Sigmoid colon (tissue), 4 donors: ENCODE results near the gene ABCC8.

Experiments used
- CTCF ChIP-seq, 4 experiments: fragments of 450-650 bp in 3 of 4; fragments of 200-600 bp in 1 of 4; IDR thresholded peaks; one replicate each; pipeline ENCODE4 v1.5.1; 2016 to 2019; ENCODE audit warnings: antibody characterized with exemption in 4 of 4, mild to moderate bottlenecking in 3 of 4, moderate library complexity in 2 of 4
- EP300 ChIP-seq, 4 donors: sonication (generic); formaldehyde crosslinking; IDR thresholded peaks; one replicate each; pipeline ENCODE4 v1.6.1; 2017; ENCODE audit warnings: antibody characterized with exemption in 4 of 4
- POLR2A ChIP-seq, 2 donors: fragments of 450-650 bp; IDR thresholded peaks; one replicate each; pipeline ENCODE4 v1.6.1; 2016; ENCODE audit warnings: antibody characterized with exemption in 2 of 2, mild to moderate bottlenecking in 2 of 2, moderate library complexity in 2 of 2
- POLR2AphosphoS5 ChIP-seq, 4 donors: sonication (generic); formaldehyde crosslinking; IDR thresholded peaks; one replicate each; pipeline ENCODE4 v1.6.1; 2017; ENCODE audit warnings: antibody characterized with exemption in 4 of 4

GRCh38 chr11:17473071-17473744 lies 3.4 kb downstream of the ABCC8 start:
- TF ChIP-seq CTCF (IDR thresholded peaks at IDR 0.05) (no peak), POLR2AphosphoS5 (IDR thresholded peaks at IDR 0.05) (no peak), POLR2A (IDR thresholded peaks at IDR 0.05) (no peak), EP300 (IDR thresholded peaks at IDR 0.05) (no peak)
